ENCODE results near the gene LCE1B.

DNA sequence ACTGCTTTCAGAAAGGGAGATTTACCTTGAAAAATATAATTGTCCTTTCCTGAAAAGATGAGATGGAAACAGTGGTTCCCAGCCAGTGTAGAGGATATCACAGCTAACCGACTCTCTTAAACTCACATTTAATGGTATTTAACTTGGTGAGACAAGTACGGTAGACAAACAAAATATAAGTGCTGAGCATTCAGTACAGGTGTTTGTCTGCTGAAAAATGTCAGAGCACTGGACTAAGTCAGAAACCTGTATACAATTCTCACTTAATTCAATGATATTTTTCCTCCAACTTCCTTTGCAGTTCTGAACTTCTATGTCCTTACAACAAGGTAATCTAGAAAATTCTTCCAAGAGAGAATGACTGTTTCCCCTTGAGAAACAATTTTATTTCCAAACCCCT, at the start of gene LCE1B:
- TF ChIP-seq, protein P1, sequence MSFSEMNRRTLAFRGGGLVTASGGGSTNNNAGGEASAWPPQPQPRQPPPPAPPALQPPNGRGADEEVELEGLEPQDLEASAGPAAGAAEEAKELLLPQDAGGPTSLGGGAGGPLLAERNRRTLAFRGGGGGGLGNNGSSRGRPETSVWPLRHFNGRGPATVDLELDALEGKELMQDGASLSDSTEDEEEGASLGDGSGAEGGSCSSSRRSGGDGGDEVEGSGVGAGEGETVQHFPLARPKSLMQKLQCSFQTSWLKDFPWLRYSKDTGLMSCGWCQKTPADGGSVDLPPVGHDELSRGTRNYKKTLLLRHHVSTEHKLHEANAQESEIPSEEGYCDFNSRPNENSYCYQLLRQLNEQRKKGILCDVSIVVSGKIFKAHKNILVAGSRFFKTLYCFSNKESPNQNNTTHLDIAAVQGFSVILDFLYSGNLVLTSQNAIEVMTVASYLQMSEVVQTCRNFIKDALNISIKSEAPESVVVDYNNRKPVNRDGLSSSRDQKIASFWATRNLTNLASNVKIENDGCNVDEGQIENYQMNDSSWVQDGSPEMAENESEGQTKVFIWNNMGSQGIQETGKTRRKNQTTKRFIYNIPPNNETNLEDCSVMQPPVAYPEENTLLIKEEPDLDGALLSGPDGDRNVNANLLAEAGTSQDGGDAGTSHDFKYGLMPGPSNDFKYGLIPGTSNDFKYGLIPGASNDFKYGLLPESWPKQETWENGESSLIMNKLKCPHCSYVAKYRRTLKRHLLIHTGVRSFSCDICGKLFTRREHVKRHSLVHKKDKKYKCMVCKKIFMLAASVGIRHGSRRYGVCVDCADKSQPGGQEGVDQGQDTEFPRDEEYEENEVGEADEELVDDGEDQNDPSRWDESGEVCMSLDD (tag by site-specific recombination; IDR thresholded peaks at IDR 0.05), result no peak
- TF ChIP-seq, protein P2, sequence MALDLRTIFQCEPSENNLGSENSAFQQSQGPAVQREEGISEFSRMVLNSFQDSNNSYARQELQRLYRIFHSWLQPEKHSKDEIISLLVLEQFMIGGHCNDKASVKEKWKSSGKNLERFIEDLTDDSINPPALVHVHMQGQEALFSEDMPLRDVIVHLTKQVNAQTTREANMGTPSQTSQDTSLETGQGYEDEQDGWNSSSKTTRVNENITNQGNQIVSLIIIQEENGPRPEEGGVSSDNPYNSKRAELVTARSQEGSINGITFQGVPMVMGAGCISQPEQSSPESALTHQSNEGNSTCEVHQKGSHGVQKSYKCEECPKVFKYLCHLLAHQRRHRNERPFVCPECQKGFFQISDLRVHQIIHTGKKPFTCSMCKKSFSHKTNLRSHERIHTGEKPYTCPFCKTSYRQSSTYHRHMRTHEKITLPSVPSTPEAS (tag by site-specific recombination; IDR thresholded peaks at IDR 0.05), result no peak
- TF ChIP-seq, protein P3, sequence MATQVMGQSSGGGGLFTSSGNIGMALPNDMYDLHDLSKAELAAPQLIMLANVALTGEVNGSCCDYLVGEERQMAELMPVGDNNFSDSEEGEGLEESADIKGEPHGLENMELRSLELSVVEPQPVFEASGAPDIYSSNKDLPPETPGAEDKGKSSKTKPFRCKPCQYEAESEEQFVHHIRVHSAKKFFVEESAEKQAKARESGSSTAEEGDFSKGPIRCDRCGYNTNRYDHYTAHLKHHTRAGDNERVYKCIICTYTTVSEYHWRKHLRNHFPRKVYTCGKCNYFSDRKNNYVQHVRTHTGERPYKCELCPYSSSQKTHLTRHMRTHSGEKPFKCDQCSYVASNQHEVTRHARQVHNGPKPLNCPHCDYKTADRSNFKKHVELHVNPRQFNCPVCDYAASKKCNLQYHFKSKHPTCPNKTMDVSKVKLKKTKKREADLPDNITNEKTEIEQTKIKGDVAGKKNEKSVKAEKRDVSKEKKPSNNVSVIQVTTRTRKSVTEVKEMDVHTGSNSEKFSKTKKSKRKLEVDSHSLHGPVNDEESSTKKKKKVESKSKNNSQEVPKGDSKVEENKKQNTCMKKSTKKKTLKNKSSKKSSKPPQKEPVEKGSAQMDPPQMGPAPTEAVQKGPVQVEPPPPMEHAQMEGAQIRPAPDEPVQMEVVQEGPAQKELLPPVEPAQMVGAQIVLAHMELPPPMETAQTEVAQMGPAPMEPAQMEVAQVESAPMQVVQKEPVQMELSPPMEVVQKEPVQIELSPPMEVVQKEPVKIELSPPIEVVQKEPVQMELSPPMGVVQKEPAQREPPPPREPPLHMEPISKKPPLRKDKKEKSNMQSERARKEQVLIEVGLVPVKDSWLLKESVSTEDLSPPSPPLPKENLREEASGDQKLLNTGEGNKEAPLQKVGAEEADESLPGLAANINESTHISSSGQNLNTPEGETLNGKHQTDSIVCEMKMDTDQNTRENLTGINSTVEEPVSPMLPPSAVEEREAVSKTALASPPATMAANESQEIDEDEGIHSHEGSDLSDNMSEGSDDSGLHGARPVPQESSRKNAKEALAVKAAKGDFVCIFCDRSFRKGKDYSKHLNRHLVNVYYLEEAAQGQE (tag by site-specific recombination; IDR thresholded peaks at IDR 0.05), result no peak
- TF ChIP-seq ZFP37 (tag by site-specific recombination; IDR thresholded peaks at IDR 0.05), result no peak
- TF ChIP-seq, protein P4, sequence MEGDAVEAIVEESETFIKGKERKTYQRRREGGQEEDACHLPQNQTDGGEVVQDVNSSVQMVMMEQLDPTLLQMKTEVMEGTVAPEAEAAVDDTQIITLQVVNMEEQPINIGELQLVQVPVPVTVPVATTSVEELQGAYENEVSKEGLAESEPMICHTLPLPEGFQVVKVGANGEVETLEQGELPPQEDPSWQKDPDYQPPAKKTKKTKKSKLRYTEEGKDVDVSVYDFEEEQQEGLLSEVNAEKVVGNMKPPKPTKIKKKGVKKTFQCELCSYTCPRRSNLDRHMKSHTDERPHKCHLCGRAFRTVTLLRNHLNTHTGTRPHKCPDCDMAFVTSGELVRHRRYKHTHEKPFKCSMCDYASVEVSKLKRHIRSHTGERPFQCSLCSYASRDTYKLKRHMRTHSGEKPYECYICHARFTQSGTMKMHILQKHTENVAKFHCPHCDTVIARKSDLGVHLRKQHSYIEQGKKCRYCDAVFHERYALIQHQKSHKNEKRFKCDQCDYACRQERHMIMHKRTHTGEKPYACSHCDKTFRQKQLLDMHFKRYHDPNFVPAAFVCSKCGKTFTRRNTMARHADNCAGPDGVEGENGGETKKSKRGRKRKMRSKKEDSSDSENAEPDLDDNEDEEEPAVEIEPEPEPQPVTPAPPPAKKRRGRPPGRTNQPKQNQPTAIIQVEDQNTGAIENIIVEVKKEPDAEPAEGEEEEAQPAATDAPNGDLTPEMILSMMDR (tag by site-specific recombination; IDR thresholded peaks at IDR 0.05), result no peak
- no peak for TF ChIP-seq ZNF791 (tag by site-specific recombination; IDR thresholded peaks at IDR 0.05)
- TF ChIP-seq ZNF777 (tag by site-specific recombination; IDR thresholded peaks at IDR 0.05; ENCODE audit: borderline replicate concordance), result no peak
- no peak for TF ChIP-seq ZNF175 (tag by site-specific recombination; IDR thresholded peaks at IDR 0.05)
- no peak for TF ChIP-seq ZSCAN30 (tag by site-specific recombination; IDR thresholded peaks at IDR 0.05)
